ENCODE results near the gene ASB5. TPM values are rescaled to one million over a fixed set of nuclear protein-coding genes. Genes with fewer than 3 reads are reported as not detected.
A peak's percentile ranks its signal among the peaks of the same experiment; 100 is the strongest.

The ASB5 gene
- total and polyA plus RNA-seq, 9 of the 15 experiments (the other 6 are each of a cell fraction or from before 2014, with no cell fraction given), result not detected

DNA sequence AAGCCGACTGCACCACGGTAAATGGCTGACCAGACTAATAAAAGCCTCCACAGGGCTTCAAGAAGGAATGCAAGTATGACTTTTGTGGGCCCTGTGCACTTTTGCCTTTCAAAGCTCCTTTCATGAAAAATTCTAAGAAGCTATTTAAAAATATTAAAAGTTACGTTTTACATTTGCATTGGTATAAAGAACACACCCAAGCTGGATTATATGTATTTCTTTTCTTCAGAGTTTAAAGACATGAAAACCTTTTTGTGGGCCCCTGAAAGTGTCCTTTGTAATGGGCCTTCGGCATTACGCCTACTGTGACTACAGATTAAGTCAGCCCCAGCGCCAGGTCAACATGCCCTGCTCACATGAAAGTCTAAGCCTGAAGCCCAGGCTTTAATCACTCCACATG is 20.5 kb upstream of the ASB5 start:
- Histone ChIP-seq H3K27ac (ENCODE audit: extremely low read depth, low read depth, low read length) (no peak overlapping the region), H3K4me2 (ENCODE audit: insufficient read depth, low read length) (no peak overlapping the region), H3K4me3 (no peak overlapping the region), H3K9me1 (ENCODE audit: control insufficient read depth, insufficient read depth, low read length) (no peaks in the 10 kb centered on the region), H3K9ac (ENCODE audit: insufficient read depth in 1 of 2, low read depth in 2 of 2, low read length in 2 of 2) (no peak overlapping the region), H3K9me3 (replicated peaks; ENCODE audit: control insufficient read depth, insufficient read depth, low read depth, low read length) (no peaks in the 10 kb centered on the region), H3K4me1 (replicated peaks in 1 of 2; ENCODE audit: control insufficient read depth in 2 of 2, insufficient read depth in 2 of 2, low read length in 2 of 2) (peaks cover 18 to 19% of the 10 kb centered on the region in 2 experiments; a peak in 4 of 5 replicates), H3K79me2 (ENCODE audit: control insufficient read depth, insufficient read depth, low read length) (no peaks in the 10 kb centered on the region), H2AFZ (ENCODE audit: low read depth, low read length) (0 out of 2 replicates have a peak overlapping the region, but pooled peaks have one; percentile 44), H3K27me3 (ENCODE audit: control insufficient read depth in 2 of 2, insufficient read depth in 2 of 2, low read length in 2 of 2) (no peaks in the 10 kb centered on the region), H3K36me3 (ENCODE audit: control insufficient read depth, insufficient read depth, low read length) (no peaks in the 10 kb centered on the region), H4K20me1 (replicated peaks; ENCODE audit: control insufficient read depth, insufficient read depth, low read length) (no peaks in the 10 kb centered on the region)
- no TSS peak for BruUV-seq (replicated peaks)
- intact Hi-C loops (cut with micrococcal nuclease), result no loop called here
- DNase-seq (ENCODE audit: extremely low read depth in 1 of 4, low spot score in 3 of 4), result no peak
- ChIA-PET POLR2A (interaction anchor here (0.7 kb wide), 1 partner anchor 25 kb away, joined by 3 read pairs; no protein-coding TSS in a partner anchor), CTCF (ENCODE audit: low intra/inter-chr PET ratio) (no interaction called here)
- FAIRE-seq, result no peak
- no peak for ATAC-seq
- in situ Hi-C loops (cut with MboI), result no loop called here
- TF ChIP-seq ZNF764 (CRISPR knock-in tag; IDR thresholded peaks at IDR 0.05; ENCODE audit: low read depth), result no peak
- no peak for TF ChIP-seq ZNF431 (CRISPR knock-in tag; IDR thresholded peaks at IDR 0.05)
- no peak for TF ChIP-seq RBM17 (IDR thresholded peaks at IDR 0.05; ENCODE audit: borderline replicate concordance, low read depth, low read length)
- no peak for TF ChIP-seq NFATC3 (IDR thresholded peaks at IDR 0.05)
- TF ChIP-seq, protein P1, sequence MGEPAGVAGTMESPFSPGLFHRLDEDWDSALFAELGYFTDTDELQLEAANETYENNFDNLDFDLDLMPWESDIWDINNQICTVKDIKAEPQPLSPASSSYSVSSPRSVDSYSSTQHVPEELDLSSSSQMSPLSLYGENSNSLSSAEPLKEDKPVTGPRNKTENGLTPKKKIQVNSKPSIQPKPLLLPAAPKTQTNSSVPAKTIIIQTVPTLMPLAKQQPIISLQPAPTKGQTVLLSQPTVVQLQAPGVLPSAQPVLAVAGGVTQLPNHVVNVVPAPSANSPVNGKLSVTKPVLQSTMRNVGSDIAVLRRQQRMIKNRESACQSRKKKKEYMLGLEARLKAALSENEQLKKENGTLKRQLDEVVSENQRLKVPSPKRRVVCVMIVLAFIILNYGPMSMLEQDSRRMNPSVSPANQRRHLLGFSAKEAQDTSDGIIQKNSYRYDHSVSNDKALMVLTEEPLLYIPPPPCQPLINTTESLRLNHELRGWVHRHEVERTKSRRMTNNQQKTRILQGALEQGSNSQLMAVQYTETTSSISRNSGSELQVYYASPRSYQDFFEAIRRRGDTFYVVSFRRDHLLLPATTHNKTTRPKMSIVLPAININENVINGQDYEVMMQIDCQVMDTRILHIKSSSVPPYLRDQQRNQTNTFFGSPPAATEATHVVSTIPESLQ (CRISPR knock-in tag; IDR thresholded peaks at IDR 0.05), result no peak
- no peak for TF ChIP-seq ZNF780A (CRISPR knock-in tag; IDR thresholded peaks at IDR 0.05)
- no peak for TF ChIP-seq ZNF551 (CRISPR knock-in tag; IDR thresholded peaks at IDR 0.05)
- no peak for TF ChIP-seq PRPF4 (IDR thresholded peaks at IDR 0.05; ENCODE audit: insufficient read depth, low read depth, low read length, poor library complexity, severe bottlenecking)
- TF ChIP-seq TCF3 (CRISPR knock-in tag; IDR thresholded peaks at IDR 0.05), result no peak
- no peak for TF ChIP-seq KLF10 (CRISPR knock-in tag; IDR thresholded peaks at IDR 0.05)
- WGBS (ENCODE audit: insufficient coverage, low coverage, missing lambda C conversion rate), result 52% methylated on average over 6 of the region's 6 CpGs
